D721Med (cell line): ENCODE data around the gene KRT82.

Source experiments
- DNase-seq: peaks from one replicate; pipeline ENCODE4 v3.0.0; 2011; ENCODE audit warnings: low spot score; ENCODE audit not compliant: insufficient read length
- FAIRE-seq: peaks from 2 replicates; lab custom pipeline; 2011; peaks lifted over from hg19 to GRCh38; lab: Jason Lieb, UNC
- CTCF ChIP-seq: IDR thresholded peaks from 2 replicates; pipeline ENCODE4 v1.5.1; 2012; ENCODE audit warnings: mild to moderate bottlenecking, control low read depth; ENCODE audit not compliant: insufficient read depth; ENCODE audit errors: missing control alignments

The KRT82 gene

GRCh38 chr12:52417740-52418139 is 11.6 kb upstream of the KRT82 start:
- DNase-seq (no peak), FAIRE-seq (no peak)
- TF ChIP-seq CTCF = no peak

- no peak for TF ChIP-seq CTCF
- FAIRE-seq = no peak
- DNase-seq = no peak
These were observed 10.7 kb upstream of the KRT82 start for GRCh38 chr12:52416795-52417194.

GRCh38 chr12:52415870-52416750 is 10.0 kb upstream of the KRT82 start:
- TF ChIP-seq CTCF = no peak
- DNase-seq = no peak
- no peak for FAIRE-seq

GRCh38 chr12:52414936-52415335 is 8.8 kb upstream of the KRT82 start:
- no peak for DNase-seq
- FAIRE-seq = no peak
- no peak for TF ChIP-seq CTCF

- no peak for DNase-seq
- no peak for TF ChIP-seq CTCF
- no peak for FAIRE-seq
These were observed 7.7 kb upstream of the KRT82 start for GRCh38 chr12:52413782-52414345.

- FAIRE-seq = no peak
These were observed 7.1 kb upstream of the KRT82 start for GRCh38 chr12:52413202-52413601.

More at GRCh38 chr12:52413202-52413601, 7.1 kb upstream of the KRT82 start:
- DNase-seq = no peak
- no peak for TF ChIP-seq CTCF
